ENCODE results near the gene JSRP1.

The JSRP1 gene

GRCh38 chr19:2232286-2233151 is 23.7 kb downstream of the JSRP1 start:
- DNase-seq = no peak

GRCh38 chr19:2231621-2232221 is 24.5 kb downstream of the JSRP1 start:
- peak in 1 of 3 experiments; percentile 28 for DNase-seq

GRCh38 chr19:2230807-2231533 is 25.2 kb downstream of the JSRP1 start:
- DNase-seq = no peak

- DNase-seq = no peak
Measured at GRCh38 chr19:2230033-2230531, 26.1 kb downstream of the JSRP1 start.

- no peak for DNase-seq
Measured at GRCh38 chr19:2229103-2230032, 26.8 kb downstream of the JSRP1 start.

- DNase-seq = peak in 1 of 3 experiments; percentile 67
Measured at GRCh38 chr19:2228157-2229030, 27.8 kb downstream of the JSRP1 start.

- peak; percentile 26 to 96 (median 96) for DNase-seq
Measured at GRCh38 chr19:2227415-2228156, 28.6 kb downstream of the JSRP1 start.

- DNase-seq = no peak
Measured at GRCh38 chr19:2226840-2227360, 29.3 kb downstream of the JSRP1 start.

GRCh38 chr19:2226051-2226839 is 30.0 kb downstream of the JSRP1 start:
- no peak for DNase-seq

- DNase-seq = no peak
Measured at GRCh38 chr19:2225415-2226050, 30.7 kb downstream of the JSRP1 start.

GRCh38 chr19:2224754-2225349 is 31.4 kb downstream of the JSRP1 start:
- DNase-seq = no peak

GRCh38 chr19:2223959-2224358 is 32.3 kb downstream of the JSRP1 start:
- no peak for DNase-seq

- DNase-seq = no peak
Measured at GRCh38 chr19:2223391-2223790, 32.8 kb downstream of the JSRP1 start.

- DNase-seq = no peak
Measured at GRCh38 chr19:2221918-2222317, 34.3 kb downstream of the JSRP1 start.

GRCh38 chr19:2221250-2221831 is 34.9 kb downstream of the JSRP1 start:
- no peak for DNase-seq

GRCh38 chr19:2219726-2220125 is 36.5 kb downstream of the JSRP1 start:
- no peak for DNase-seq

- no peak for DNase-seq
Measured at GRCh38 chr19:2217591-2217990, 38.6 kb downstream of the JSRP1 start.

Data from NCI-H1417 (cell line).